ENCODE results near the gene ZNF174.

ZNF174 gene

DNA sequence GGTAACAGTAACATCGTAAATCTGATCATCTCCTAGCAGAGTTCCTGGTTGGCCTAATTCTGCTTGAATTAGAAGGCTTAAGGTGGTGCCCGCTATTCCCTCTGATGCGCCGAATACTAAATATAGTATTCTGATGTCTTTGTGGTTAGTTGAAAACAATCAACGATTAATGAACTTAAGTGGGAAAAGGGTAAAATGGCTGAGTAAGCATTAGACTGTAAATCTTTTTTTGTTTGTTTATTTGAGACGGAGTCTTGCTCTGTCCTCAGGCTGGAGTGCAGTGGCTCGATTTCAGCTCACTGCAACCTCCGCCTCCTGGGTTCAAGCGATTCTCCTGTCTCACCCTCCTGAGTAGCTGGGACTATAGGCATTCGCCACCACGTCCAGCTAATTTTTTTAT, 31.9 kb upstream of the ZNF174 start:
- DNase-seq (ENCODE audit: extremely low read depth, low read depth) = no peak
- TF ChIP-seq, protein P1, sequence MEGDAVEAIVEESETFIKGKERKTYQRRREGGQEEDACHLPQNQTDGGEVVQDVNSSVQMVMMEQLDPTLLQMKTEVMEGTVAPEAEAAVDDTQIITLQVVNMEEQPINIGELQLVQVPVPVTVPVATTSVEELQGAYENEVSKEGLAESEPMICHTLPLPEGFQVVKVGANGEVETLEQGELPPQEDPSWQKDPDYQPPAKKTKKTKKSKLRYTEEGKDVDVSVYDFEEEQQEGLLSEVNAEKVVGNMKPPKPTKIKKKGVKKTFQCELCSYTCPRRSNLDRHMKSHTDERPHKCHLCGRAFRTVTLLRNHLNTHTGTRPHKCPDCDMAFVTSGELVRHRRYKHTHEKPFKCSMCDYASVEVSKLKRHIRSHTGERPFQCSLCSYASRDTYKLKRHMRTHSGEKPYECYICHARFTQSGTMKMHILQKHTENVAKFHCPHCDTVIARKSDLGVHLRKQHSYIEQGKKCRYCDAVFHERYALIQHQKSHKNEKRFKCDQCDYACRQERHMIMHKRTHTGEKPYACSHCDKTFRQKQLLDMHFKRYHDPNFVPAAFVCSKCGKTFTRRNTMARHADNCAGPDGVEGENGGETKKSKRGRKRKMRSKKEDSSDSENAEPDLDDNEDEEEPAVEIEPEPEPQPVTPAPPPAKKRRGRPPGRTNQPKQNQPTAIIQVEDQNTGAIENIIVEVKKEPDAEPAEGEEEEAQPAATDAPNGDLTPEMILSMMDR (IDR thresholded peaks at IDR 0.05; ENCODE audit: low read depth, low read length) = no peak

DNA sequence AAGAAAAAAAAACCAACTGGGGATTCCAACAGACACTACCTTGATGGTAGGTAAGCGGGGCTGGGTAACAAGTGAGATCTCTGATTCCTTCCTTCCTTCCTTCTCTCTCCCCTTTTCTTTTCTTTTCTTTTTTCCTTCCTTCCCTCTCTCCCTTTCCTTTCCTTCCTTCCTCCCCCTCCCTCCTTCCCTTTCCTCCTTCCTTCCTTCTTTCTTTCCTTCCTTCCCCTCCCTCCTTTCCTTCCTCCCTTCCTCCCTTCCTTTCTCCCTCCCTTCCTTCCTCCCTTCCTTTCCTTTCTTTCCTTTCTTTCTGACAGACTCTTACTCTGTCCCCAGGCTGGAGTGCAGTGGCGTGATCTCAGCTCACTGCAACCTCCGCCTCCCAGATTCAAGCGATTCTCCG, 25.3 kb upstream of the ZNF174 start:
- TF ChIP-seq, protein P1 (IDR thresholded peaks at IDR 0.05; ENCODE audit: low read depth, low read length) = no peak
- no peak for DNase-seq (ENCODE audit: extremely low read depth, low read depth)

DNA sequence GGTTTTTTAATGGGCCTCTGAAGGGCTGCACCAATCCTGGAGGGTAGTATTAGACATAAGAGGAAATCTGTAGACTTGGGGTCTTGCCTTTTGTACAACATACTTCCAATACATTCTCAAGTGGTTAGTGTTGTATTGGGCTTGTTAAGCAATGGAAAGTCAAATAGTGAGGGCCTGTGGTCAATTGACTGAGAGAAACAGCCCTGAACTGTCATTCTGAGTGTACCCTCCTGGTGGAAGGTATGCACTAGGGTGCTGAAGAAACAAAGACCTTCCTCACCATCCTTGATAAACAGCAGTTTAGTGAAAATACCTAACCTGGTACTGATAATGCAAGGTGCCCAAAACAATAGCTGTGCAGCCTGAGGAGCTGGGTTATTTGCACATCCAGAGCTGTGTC, 23.1 kb upstream of the ZNF174 start:
- TF ChIP-seq, protein P1 (IDR thresholded peaks at IDR 0.05; ENCODE audit: low read depth, low read length) = no peak
- no peak for DNase-seq (ENCODE audit: extremely low read depth, low read depth)

DNA sequence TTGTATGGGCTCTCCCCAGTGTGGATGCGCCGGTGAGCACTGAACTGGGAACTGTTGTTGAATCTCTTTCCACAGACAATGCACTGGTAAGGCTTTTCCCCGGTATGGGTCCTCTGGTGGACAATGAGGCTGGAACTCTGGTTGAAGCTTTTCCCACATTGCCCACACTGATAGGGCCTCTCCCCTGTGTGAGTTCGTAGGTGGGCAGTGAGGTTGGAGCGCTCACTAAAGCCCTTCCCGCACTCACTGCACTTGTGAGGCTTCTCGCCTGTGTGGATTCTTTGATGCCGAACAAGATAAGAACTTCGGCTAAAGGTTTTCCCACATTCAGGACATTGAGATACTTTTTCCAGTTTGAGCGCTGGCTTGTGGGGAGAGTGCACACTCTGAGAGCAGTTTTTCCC, 18.0 kb upstream of the ZNF174 start:
- TF ChIP-seq, protein P1 (IDR thresholded peaks at IDR 0.05; ENCODE audit: low read depth, low read length) = no peak
- no peak for DNase-seq (ENCODE audit: extremely low read depth, low read depth)

DNA sequence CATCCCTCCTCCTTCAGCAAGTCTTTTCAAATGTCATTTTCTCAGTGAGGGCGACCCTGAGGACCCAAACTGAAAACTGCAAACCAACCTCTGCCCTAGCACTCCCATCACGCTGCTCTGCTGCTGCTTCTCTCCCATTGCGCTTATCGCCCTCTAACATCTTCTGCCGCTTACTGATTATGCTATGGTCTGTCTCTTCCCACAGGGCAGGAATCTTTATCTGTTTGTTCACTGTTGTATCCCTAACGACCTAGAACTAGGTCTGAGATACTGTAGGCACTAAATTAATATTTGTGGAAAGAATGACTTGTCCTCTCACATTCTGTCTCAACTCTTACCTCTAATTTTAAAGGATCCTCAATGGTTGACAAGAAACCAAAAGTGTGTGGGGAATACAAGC, 12.7 kb upstream of the ZNF174 start:
- TF ChIP-seq, protein P1 (IDR thresholded peaks at IDR 0.05; ENCODE audit: low read depth, low read length) = no peak
- DNase-seq (ENCODE audit: extremely low read depth, low read depth) = no peak

DNA sequence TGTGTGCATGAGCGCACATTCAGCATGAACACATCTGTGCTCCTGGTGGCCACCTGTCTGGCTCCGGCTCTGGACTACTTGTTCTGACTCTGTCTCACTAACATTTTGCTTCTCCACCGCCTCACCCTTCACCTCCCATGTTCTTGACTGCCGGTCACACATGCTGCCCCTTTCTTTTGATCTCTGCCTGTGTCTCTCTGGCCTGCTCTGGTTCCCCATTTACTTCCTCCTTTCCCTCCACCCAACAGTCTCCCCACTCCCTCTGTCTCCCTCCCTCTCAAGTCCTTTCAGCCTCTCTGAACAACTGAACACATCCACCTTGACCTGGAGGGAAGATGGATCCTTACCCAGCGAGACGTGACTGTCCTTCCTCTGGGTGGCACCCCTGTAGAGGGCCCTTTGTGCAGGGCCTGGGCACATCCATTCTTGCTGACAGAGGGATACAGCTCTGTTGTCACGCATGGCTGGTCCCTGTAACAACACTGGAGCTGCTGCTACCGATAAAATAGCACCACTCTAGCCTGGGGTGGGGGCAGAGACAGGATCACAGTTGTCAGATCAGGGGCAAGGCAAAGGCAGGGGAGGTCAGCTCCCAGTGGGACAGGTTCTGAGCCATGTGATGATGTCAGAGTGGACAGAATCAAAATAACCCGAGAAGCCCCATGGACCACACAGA, 11.2 kb upstream of the ZNF174 start:
- TF ChIP-seq, protein P1 (IDR thresholded peaks at IDR 0.05; ENCODE audit: low read depth, low read length) = no peak
- DNase-seq (ENCODE audit: extremely low read depth, low read depth) = no peak

DNA sequence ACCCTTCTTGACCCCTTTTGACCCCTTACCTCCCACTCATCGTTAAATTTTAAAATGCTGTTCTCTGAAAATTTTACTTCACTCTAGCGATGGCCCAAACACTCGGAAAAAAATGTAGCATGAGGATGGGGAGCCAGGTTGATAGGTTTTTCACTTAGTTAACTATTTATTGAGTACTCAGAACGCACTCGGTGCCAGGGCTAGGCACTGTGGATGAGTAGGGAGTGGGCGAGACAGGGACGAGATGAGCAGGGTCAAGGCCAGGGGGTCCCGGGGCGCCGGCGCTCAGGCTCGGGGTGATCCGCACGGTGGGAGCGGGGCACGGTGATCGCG, 603 bp upstream of the ZNF174 start:
- TF ChIP-seq, protein P1 (IDR thresholded peaks at IDR 0.05; ENCODE audit: low read depth, low read length) = no peak
- no peak for DNase-seq (ENCODE audit: extremely low read depth, low read depth)

Measured in AG09319 (cell line).